GM12801 (cell line): ENCODE data around the gene ARHGAP27.

Experiments
- TF ChIP-seq, protein P1 (sequence below): IDR thresholded peaks from one replicate; pipeline ENCODE4 v1.5.1; 2011; ENCODE audit warnings: control low read depth; ENCODE audit not compliant: insufficient read length; ENCODE audit errors: extremely low read depth

ARHGAP27 gene

DNA sequence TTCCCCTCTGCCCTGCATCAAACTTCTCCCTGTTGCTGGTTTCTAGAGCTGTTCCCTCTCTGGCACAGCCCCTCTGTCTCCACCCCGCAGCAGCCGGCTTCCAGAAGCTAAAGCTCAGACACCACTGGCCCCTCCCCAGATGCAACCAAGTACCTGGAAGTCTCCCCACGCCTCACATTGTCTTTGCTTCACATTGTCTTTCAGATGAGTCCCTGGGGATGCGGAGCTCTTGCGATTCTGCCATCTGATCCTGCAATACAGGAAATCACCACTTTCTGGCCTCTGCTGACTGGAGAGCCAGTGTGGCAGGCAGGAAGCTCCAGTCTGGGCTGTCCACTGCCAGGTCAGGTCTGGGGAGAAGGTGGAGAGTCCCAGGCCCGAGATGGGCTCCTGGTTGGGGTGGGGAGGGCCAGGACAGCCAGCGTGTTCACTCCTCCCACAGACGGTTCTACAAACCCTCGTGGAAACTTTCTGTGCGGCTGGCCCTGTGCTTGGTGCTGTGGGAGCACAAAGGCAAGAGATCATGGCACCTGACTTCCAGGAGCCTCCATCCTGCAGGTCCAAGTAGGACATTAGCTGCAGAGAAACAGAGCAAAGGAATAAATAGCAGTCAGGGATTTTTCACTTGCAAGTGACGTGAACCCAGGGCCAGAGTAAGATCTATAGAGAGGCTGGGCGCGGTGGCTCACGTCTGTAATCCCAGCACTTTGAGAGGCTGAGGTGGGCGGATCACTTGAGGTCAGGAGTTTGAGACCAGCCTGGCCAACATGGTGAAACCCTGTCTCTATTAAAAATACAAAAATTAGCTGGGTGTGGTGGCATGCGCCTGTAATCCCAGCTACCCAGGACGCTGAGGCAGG, 67.9 kb downstream of the ARHGAP27 start:
- TF ChIP-seq, protein P1, sequence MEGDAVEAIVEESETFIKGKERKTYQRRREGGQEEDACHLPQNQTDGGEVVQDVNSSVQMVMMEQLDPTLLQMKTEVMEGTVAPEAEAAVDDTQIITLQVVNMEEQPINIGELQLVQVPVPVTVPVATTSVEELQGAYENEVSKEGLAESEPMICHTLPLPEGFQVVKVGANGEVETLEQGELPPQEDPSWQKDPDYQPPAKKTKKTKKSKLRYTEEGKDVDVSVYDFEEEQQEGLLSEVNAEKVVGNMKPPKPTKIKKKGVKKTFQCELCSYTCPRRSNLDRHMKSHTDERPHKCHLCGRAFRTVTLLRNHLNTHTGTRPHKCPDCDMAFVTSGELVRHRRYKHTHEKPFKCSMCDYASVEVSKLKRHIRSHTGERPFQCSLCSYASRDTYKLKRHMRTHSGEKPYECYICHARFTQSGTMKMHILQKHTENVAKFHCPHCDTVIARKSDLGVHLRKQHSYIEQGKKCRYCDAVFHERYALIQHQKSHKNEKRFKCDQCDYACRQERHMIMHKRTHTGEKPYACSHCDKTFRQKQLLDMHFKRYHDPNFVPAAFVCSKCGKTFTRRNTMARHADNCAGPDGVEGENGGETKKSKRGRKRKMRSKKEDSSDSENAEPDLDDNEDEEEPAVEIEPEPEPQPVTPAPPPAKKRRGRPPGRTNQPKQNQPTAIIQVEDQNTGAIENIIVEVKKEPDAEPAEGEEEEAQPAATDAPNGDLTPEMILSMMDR, result no peak

DNA sequence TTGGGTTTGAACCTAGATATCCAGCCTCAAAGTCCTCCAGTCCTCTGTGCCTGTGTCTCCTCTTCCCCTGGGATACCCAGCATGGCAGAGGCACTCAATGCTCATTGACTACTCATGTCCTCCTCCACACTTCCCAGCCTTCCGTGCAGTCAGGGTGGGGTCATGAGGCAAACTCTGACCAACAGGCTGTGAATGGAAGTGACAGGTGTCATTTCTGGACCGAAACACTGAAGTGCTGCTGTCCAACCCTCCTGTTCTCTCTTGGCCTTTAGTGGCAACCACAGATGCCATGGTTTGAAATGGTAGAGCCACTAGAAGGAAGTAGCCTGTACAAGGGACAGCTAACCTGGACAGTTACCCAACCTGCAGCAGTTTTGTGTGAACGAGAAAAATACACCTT, 69.2 kb downstream of the ARHGAP27 start:
- TF ChIP-seq, protein P1, result no peak

DNA sequence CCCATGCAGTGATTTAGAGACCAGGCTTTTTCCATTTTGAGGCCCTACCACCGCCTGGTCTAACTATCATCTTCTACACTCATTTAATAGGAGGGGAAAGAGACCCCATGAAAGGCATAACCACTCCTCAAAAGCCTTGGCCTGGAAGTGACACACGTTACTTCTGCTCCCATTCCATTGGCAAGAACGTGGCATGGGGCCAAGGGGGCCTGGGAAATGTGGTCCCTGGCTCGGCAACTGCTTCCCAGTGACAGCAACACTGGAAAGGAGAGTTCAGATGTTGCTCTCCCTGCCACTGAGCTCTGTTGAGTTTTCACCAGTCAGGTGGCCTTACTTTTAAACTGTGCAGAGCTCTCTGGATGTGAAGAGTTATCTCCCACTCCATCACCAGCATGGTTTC, 70.7 kb downstream of the ARHGAP27 start:
- TF ChIP-seq, protein P1, result no peak

DNA sequence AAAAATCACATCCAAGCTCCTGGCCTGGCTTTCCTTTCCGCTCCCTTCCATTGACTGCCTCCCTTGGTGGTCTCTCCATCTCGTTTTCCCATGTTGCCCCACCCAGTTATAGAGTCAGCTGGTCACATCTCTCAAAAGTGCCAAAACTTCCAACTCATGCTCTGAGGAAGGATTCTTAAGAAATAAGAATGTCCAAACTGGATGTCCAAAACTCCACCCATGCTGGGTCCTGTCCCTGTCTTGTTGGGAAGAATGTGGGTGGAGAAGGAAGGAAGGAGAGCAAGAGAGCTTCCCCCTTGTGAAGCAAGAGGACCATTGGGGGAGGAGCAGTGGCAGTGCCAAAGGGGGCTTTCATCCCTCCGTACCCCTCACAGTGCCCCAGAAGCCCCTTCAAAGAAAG, 71.2 kb downstream of the ARHGAP27 start:
- TF ChIP-seq, protein P1, result no peak

DNA sequence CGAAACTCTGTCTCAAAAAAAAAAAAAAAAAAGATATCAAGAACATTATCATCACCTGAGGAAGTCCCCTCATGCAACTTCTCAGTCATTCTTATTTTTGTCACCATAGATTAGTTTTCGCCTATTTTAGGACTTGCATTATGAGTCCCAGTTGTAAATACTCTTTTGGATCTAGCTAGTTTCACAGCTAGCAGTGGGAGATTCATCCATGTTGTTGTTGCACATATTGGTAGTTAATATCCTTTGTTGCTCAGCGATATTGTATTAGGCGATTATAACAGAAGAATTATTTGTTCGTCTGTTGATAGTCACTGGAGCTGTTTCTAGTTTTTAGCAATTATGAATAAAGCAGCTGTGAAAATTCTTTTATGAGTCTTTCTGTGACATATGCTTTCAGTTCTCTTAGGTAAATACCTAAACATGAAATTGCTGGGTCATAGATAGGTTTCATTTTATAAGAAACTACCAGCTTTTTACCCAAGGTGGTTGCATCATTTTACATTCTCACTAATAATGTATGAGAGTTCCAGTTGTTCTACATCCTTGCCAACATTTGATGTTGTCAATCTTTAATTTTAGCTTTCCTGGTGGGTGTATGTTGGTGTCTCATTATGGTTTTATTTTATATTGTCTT, 75.2 kb downstream of the ARHGAP27 start:
- TF ChIP-seq, protein P1, result no peak

DNA sequence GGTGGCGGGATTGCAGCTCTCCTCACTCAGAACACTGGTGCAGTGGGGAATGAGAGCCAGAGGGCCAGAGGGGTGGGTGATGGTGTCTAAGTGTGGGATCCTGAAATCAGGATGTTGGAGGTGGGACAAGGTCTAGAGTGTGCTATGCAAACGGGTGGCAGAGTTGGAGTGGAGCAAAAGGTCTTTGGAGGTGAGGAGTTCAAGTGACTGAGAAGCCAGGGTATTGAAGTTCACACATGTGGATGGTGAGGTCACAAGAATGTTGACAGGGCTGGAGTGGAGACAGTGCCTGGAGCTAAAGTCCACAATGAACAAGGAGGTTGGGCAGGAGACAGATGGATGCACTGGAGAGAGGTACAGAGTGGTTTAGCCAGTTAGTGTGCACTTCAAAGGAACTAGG, 77.6 kb downstream of the ARHGAP27 start:
- TF ChIP-seq, protein P1, result no peak

DNA sequence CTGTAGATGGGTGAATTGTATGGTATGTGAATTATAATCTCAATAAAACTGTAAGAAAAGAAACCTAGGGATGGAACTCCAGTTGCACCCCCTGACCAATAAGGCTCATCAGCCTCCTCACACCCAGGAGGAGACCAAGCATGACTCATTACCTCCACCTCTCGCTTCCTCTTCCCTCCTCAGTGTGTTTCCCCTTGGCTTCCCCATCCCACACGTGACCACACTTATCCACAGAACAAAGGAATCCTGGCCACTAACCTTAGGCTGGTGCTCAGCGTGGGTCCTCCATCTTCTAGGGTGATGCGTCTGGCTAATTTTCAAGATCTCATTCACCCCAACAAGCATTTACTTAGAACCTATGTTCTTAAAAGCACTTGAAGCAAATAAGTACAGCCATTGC, 79.6 kb downstream of the ARHGAP27 start:
- TF ChIP-seq, protein P1, result no peak
